Inferior parietal cortex (tissue), 1 donor: ENCODE results near the gene GARIN5A.
"Not testable (repeated sequence)": the region's sequence is repeated elsewhere in the genome, so short reads cannot be mapped to it uniquely, and the experiment has no call there.

Source experiments
- DNase-seq: peaks from one replicate; pipeline ENCODE4 v3.0.0-alpha.2; 2016; ENCODE audit errors: extremely low spot score

Gene GARIN5A

DNA sequence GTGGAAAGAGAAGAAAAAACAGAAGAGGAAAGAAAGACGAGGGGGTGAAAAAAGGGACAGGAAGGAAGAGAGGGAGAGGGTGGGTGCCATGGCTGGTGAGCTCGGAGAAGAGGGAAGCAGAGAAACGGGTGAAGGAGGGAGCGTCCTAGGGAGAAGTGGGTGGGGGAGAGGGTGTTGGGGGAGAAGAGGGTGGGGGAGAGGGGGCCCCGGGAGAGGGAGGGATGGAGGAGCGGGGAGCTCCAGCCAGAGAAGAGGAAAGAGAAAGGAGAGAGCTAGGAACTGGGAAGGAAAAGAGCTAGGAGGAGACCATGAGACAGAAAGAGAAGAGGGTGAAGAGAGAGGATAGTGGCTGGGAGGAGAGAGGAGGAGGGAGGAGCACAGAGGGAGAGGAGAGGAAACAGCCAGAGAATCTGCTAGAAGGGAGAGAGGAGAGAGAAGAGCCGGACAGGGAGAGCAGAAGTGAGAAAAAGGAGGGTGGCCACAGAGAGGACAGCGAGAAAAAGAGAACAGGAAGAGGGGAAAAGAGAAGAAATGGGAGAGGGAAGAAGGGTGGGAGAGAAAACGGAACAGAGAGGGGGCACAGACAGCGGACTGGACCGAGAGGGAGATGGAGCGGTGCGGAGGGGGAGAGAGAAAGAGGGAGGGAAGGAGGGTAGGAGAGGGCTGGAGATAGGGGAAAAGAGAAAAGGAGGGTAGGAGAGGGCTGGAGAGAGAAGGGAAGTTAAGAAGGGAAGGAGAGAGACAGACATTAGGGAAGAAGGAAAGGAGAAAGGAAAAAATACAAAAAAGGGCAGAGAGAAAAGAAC, 11.9 kb upstream of the GARIN5A start:
- no peak for DNase-seq

DNA sequence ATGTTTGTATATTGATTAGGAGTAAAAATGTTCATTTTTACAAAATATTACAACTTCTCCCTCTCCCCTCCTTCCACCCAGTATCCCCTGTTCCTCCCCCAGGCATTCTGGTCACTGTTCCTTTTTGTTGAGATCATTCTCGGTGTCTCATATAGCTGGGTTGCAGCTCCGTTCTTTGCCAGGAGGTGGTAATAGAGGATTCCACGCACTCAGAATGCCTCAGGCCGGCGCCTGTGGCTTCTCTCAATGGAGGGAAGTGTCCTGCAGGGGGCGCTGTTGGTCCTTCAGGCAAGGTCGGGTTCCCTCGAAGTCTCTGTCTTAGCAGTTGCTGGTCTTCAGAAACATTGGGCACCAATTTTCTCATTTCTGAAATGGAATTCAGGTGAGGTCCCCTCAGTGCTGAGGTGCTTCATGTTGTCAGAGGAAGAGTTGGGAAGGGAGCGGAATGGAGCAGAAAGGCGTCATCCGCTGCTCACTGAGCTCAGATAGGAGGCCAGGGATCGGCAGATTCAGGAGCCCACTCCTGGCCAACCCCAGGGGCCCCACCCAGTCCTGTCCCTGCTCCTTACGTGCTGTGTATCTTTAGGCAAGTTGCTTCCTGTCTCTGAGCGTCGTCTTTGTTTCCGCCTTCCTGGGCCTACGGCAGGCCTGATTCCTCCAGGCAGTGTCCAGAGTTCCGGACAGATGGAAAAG, 10.3 kb upstream of the GARIN5A start:
- no peak for DNase-seq

GRCh38 chr19:50485284-50485955, 8.8 kb upstream of the GARIN5A start:
- no peak for DNase-seq

- no peak for DNase-seq
Measured at GRCh38 chr19:50482916-50483315, 6.3 kb upstream of the GARIN5A start.

GRCh38 chr19:50482271-50482855, 5.7 kb upstream of the GARIN5A start:
- no peak for DNase-seq

- no peak for DNase-seq
Measured at GRCh38 chr19:50481351-50482149, 4.9 kb upstream of the GARIN5A start.

DNA sequence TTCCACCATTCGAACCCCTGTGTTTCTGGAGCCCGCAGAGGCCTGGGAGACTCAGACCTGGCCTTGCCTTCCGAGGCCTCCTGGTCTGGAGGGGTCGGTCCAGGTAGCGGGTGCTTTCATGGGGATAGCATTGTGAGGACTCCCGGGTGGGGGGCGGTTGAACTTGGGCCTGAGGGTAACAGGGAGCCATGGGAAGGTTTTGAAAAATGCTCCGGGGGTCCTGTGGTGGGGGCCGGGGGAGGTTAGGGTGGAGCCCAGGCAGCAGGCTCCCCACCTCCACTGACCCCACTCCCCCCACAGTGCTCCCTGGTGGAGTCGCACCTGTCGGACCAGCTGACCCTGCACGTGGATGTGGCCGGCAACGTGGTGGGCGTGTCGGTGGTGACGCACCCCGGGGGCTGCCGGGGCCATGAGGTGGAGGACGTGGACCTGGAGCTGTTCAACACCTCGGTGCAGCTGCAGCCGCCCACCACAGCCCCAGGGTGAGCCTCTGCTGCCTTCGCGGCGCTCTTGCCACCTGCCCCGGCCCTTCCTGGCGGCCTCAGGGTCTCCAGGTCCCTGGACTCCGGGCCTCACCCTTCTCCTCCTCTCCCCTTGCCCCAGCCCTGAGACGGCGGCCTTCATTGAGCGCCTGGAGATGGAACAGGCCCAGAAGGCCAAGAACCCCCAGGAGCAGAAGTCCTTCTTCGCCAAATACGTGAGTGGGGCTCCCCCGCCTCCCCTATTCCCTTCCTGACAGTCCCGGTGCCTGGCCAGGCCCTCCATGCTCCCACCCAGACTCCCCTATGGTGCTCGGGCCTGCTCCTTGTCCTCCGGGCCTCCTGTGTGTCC, 3.8 kb upstream of the GARIN5A start:
- no peak for DNase-seq

GRCh38 chr19:50479761-50480251, 3.2 kb upstream of the GARIN5A start:
- DNase-seq: no peak

DNA sequence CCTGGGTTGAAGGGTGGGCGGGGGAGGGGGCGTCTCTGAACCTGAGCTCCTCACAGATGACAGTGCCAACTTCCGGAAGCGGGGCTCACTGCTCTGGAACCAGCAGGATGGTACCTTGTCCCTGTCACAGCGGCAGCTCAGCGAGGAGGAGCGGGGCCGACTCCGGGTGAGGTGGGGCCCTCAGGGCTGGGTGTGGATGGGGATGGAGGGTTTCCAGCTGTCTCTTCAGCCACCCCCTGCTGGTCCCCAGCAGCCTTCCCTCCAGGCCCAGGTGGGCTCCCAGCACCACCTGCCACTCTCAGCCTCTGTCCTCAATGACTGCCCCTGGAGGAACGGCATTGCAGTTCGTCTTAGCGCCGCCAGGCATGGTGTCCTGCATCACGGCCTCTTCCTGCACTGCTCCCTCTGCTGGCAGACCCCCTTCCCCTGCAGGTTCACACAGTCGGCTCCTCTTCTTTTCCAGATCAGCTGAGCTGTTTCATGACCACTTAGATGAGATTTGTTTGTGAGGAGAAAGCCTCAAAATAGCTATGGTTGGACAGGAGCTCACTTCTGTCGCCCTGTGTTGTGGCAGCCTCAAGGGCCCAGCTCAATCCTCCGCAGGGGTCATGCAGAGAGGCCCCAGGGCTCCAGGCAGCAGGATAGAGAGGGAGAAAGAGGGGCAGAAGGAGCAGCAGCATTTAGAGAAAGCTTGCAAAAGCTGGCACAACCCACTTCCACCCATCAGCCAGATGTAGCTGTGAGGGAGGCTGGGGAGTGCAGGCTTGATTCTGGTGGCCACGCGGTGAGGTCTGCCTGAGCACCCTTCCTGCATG, 2.5 kb upstream of the GARIN5A start:
- DNase-seq: no peak

- DNase-seq: no peak
Measured at GRCh38 chr19:50477751-50478515, 1.3 kb upstream of the GARIN5A start.

GRCh38 chr19:50476907-50477238, 225 bp upstream of the GARIN5A start:
- DNase-seq: no peak

- no peak for DNase-seq
Measured at GRCh38 chr19:50475736-50476223, 868 bp downstream of the GARIN5A start.

GRCh38 chr19:50475101-50475568, 1.5 kb downstream of the GARIN5A start:
- no peak for DNase-seq

DNA sequence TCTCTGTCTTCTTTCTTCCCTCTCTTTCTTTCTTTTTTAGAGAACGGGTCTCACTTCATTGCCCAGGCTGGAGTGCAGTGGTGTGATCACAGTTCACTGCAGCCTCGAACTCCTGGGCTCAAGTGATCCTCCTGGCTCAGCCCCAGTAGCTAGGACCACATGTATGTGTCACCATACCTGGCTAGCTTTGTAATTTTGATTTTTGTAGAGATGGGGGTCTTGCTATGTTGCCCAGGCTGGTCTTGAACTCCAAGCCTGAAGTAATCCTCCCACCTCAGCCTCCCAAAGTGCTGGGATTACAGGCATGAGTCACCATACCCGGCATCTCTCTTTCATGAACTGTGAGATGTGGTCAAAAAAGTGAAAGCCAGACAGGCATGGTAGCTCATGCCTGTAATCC, 3.3 kb downstream of the GARIN5A start:
- not testable (repeated sequence) for DNase-seq

GRCh38 chr19:50468818-50469217, 7.8 kb downstream of the GARIN5A start:
- DNase-seq: no peak

DNA sequence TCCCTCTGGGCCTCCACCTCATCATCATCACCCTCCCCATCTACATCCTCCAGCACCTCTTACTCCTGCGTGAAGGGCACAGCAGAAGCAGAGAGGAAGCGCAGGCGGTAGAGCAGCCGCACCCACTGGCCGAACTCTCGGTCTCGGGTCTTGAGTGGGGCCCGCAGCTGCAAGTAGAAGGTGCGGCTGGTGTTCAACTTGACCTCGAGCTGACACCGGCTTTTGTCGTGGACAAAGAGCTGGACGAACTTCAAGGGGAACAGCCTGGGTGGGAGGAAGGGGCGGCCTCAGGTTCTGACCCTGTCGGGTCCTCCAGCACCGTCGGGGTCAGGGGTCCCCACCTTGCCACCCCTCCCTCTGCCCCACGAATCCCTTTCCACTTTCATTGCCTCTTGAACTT, 9.1 kb downstream of the GARIN5A start:
- no peak for DNase-seq

DNA sequence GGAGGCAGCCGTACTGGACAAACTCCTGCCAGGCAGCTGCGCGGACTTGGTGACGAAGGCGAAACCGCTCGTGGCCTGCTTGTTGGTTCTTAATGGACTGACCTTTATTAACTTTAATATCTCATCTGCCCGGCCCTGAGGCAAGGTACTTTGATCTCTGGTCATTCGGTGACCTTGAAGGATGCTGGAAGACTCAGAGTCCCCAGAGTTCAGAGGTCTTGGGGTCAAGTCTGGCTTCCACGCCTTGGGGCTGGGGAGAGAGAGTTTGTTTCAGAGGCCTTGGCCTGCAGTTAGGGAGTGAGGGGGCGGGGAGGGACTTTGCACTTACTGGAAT, 10.0 kb downstream of the GARIN5A start:
- DNase-seq: no peak

GRCh38 chr19:50465986-50466705, 10.5 kb downstream of the GARIN5A start:
- DNase-seq: no peak
